ENCODE measurements around the gene LMBRD2.

- no peak for TF ChIP-seq EZH2 (IDR thresholded peaks at IDR 0.05; ENCODE audit: insufficient read depth, poor library complexity, severe bottlenecking)
- TF ChIP-seq EZH2phosphoT487 (IDR thresholded peaks at IDR 0.05; ENCODE audit: insufficient read depth, low read depth), result no peak
Measured at GRCh38 chr5:36150676-36151433, 832 bp downstream of the LMBRD2 start.

All from GM23248 (cell line).